GM19395 (cell line): ENCODE results near the gene ARL10.
A peak's percentile ranks its signal among the peaks of the same experiment; 100 is the strongest.

Experiments used
- ATAC-seq: cut with Tn5 transposase; IDR thresholded peaks from one replicate; pipeline ENCODE4 v1.9.1; 2021; ENCODE audit warnings: mild to moderate bottlenecking, moderate library complexity; ENCODE audit not compliant: unreplicated experiment

ARL10 gene

DNA sequence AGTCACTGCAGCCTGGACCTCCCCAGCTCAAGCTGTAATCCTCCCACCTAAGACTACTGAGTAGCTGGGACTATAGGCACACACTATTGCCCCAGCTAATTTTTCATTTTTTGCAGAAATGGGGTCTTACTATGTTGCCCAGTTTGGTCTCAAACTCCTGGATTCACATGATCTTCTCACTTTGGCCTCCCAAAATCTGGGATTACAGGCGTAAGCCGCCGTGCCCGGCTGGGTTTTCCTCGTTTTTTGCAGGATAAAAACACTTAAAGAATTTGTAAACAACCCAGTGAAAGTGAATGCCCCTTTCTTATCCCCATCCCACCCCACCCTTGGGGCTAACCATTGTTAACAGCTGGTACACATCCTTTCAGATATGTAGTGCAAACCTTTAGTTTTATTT is 43.3 kb downstream of the ARL10 start:
- ATAC-seq, result no peak

DNA sequence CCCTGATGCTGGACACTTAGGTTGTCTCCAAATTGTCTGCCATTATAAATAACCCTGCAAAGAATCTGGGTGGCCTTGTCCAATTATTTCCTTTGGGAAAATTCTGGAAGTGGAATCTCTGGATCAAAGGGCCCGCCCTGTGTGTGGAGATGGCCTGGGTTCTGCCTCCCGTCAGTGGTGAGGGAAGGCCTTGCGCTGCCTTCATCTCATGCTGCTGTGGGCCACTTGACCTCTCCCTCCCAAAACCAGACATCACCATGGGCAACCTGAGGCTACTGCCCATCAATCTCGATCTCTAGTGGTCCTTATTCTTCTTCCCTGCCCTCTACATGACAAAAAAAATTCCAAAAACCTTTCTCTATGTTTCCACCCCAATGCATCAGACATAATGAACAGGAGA is 44.5 kb downstream of the ARL10 start:
- no peak for ATAC-seq

DNA sequence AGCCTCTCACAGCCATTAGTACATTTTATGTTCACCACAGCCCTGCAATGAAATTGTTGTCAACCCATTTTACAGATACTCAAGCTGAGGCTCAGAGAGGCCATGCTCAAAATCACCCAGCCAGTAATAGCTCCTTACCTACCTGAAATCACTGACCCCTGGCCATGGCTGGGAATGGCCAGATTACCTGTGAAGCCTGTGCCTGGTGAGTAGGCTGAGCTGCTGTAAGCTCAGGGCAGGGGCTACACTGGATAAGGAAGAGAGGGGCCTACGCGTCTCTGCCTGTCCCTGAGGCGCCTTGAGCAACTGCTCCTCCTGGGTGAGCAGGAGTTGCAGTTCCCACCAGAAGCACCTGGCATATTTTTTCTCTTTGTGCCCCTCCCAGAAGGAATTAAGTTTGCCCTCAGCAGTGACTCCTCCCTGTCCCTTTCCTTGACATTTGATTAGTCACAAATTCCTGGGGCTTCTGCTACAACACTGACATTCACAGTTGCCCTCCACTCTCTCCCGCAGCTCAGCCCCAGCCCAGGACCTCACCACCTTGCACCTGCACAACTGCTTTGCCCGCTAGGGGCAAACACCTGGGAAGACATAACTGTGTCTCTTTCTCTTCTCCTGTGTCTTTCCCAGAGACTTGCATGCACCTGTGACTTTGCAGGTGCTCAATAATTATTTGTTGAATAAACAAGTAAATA is 45.3 kb downstream of the ARL10 start:
- no peak for ATAC-seq

DNA sequence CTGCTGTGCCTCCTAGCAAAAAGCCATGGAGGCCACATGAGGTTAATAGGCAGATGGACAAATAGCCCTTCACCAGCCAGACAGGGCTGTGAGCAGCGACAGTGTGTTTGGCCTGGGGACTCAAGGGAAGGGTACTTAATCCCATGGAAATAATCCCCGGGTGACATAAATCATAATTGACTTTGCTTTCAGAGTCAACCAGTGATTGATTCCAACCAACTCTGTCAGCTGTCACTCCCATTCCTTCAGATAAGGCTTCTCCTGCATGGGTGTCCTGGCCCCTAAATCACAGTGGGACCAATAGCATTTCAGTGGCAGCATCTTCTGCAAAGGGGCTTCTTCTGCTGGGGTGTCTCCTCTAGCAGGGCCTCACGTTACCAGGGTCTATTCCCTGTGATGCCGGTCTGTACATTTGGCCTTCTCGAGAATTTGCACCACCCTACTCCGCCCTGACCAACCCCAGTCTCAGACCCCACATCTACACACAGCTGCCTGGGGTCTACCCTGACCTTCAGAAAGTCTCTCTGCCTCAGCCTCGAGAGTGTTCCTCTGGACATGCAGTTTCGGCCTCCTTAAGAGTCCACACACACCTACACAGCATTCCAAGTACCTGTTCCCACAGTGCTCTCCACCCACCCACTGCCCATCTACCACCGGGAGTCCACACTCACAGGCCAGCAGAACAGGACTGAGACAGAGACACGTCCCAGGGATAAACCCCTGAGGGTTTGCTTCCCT is 47.4 kb downstream of the ARL10 start:
- no peak for ATAC-seq

DNA sequence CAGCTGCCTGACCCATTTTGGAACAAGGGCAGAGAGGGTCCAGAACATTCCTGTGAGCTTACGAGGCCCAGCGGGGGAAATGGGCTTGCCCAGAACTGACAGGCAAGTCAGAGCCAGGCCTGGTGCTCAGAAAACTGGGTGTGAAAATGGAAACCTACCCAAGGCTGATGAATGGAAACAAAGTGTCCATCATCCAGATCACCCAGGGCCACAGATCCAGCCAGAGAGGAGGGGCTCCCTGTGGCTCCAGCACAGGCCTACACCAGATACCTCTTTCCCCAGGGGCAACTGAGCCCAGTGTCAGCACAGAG is 47.9 kb downstream of the ARL10 start:
- no peak for ATAC-seq

DNA sequence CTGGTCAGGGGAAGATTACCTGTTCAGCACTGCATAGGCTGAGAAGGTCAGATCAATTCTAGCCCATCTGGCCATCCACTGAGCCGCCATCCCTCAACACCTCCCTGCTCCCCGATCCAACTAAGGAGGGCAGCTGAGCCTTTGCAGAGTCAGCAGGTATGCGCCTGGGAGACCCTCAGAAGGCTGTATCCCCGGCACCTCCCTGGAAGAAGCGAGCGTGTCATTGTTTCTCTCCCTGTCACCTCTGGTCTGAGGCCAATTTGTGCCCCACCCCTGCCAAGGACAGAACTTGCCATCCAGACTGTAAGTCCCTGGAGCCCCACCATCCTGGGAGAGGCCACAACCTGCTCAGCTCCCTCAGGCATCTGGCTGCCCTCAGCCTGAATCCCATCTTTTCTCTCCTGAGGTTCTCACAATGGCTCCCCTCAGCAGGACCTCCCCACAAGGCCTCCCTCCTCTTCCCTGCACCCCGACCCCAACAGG is 48.5 kb downstream of the ARL10 start:
- no peak for ATAC-seq

DNA sequence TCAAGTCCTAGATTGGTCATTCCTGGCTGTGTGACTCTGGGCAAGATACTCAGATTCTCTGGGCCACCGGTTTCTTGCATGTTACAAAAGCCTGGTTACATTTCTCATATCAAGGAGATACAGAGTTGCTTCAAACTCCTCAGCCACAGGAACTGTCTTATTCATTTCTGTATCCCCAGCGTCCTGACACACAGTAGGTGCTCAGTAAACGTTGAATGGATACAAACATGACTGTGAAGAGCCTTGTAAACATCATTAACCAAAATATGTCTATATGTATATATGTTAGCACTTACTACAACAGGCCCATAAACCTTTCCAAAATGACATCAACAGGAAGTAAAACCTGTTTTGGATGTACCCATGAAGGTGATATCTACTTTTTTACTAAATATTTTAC is 49.4 kb downstream of the ARL10 start:
- ATAC-seq, result no peak

DNA sequence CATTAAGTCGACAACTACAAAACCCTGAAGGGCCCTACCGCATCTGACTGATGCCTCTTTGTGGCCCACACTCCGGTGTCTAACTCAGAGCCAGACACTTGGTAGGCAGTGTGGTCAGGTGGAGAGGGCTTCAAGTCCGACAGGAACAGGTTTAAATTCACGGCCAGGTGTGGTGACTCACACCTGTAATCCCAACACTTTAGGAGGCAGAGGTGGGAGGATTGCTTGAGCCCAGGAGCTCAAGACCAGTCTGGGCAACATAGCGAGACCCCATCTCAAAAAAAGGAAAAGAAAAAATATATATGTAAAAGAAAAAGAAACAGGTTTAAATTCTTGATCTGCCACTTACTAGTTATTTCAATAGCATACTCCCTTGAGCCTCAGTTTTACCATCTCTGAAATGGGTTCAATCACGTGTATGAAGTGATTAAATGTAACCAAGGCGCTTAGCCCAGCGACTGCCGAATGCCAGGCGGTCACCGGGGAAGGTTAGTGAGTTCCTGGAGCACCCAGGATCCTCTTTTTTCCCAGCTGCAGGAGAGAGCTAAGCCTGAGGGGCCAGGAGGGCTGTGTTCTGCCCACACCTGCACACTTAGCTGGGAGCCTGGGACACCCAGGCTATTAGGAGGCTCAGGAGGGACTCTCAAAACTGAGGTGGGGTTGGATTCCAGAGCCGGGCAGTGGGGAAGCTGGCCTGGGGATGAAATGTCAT is 50.1 kb downstream of the ARL10 start:
- ATAC-seq, result peak; percentile 5

DNA sequence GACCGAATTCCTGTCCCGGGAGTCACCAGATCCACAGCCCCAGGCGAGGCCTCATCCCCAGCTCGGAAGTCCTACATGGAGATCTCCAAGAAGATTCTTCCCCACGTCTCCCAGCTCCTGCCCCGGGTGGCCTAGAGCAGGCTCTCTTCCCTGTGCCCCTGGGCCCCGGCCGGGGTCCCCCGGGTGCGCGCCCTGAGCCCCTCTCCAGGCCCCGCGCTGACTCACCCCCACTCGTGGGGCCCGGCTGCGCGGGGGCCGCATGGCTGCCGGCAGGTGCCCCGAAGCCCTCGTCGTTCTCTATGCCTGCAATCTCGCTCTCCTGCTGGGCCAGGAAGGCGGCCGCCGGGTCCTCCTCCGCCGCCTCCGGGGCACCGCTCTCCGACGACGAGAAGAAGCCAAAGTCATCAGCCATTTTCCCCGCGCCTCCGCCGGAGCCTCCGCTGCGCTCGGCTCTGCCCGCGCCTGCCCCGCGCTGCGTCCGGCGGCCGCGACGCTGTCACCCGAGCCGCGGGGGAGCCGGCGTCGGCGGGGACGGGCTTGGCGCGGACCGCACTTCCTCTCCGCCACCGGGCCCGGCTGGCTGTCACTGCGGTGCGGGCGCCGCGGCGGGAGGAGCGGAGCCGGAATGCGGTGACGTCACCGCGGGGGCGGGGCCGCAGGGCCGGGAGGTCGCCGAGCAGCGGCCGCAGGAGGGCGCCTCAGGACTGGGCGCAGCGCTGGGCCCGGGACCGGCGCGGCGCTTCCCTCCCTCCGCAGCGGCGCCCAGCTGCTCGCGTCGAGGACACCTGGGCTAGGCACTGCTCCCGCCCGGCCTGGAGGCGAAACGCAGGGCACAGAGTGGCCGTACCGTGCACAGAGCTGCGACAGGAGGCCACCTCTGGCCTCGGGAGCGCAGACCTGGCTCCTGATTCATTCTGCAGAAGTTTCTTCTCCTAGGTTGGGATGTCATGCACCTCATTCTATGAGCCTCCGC is 51.0 kb downstream of the ARL10 start, which contains the start of gene CLTB:
CLTB (minus strand) TSS at position 588 of the 973 bp plus-strand sequence; CDS start at position 412, 176 bp downstream.
- ATAC-seq, result peak; percentile 87

DNA sequence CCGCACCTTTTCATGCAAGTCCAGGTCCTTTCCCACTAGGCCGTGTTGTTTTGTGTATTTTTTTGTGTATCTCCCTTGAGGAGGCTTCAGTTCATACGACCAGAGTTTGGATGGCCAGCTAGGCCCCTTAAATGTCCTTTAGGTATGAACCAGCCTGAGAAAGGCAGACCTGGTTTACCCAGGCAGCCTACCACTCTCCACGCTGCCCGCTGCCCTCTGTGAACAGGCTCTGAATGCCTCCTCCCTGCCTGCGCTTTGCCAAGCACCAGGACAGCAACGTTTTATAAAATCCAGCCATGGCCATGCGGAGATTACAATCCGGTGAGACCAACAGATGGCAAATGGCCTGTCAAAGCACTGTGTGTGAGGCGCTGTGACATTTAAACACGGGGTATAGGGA is 51.7 kb downstream of the ARL10 start:
- ATAC-seq, result no peak

DNA sequence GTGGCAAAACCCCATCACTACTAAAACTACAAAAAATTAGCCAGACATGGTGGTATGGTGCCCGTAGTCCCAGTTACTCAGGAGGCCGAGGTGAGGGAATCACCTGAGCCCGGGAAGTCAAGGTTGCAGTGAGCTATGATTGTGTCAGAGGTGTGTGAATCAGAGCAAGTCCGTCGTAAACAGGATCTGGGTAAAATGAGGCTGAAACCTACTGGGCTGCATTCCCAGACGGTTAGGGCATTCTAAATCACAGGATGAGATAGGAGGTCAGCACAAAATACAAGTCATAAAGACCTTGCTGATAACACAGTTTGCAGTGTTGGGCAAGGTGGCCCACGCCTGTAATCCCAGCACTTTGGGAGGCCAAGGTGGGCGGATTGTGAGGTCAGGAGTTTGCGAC is 53.0 kb downstream of the ARL10 start:
- no peak for ATAC-seq

DNA sequence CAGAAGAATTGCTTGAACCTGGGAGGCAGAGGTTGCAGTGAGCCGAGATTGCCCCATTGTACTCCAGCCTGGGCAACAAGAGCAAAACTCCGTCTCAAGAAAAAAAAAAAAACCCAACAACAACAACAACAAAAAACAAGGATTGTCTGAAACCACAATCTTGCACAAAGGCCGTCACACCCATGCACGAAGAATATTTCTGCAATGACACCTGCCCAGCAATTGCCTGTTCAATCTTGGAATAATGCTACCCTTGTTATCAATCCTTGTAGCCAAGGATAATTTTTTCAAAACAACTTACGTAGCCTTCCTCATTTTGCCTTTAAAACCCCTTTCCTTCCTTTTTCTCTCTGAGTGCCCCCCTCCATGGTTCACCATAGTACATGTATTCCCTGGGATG is 54.8 kb downstream of the ARL10 start:
- no peak for ATAC-seq

DNA sequence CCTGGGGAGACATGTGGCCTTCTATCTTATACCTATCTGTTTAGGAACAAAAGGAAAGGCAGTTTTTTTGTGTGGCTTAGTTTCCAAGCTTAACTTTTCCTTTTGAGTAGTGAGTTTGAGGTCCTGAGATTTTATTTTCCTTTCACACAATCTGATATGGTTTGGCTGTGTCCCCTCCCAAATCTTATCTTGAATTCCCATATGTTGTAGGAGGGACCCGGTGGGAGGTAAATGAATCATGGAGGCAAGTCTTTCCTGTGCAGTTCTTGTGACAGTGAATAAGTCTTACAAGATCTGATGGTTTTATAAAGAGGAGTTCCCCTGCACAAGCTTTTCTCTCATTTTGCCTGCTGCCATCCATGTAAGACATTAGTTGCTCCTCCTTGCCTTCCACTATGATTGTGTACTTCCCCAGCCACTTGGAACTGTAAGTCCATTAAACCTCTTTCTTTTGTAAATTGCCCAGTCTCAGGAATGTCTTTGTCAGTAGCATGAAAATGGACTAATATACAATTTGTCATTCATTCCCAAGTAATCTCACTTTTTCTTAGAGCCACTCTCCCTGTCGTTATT is 55.8 kb downstream of the ARL10 start:
- no peak for ATAC-seq

DNA sequence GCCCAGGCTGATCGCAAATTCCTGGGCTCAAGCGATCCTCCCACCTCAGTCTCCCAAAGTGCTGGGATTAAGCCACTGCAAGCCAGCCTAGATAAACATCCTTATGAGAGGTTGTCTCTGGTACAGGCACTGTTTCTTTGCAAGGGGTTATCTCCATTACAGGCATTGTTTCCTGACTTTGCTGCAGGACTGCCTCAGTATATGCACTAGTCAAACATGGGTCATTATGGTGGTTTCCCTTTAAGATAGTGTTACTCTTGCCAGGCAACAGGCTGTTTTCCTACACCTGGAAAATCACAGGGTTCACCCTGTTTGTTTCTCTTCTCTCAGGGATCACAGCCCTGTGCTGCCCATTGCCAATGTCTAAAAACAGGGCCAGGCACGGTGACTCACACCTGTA is 58.9 kb downstream of the ARL10 start:
- ATAC-seq, result no peak

DNA sequence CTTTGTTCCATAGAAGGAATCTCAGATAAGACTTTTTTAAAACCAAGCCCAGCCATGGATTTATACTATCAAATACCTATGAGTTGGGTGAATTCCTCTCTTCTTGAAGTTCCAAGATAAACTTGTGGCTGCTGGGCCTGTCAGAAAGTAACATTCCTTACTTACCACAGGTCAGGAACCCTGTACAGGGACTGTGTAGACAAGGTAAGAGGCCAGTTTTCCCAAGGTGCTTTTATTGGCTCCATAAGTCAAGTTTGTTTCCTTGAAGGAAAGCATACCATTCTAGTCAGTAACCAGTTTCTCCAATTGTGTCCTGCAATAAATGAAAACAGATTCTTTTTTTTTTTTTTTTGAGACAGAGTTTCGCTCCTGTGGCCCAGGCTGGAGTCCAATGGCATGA is 59.9 kb downstream of the ARL10 start:
- ATAC-seq, result no peak

DNA sequence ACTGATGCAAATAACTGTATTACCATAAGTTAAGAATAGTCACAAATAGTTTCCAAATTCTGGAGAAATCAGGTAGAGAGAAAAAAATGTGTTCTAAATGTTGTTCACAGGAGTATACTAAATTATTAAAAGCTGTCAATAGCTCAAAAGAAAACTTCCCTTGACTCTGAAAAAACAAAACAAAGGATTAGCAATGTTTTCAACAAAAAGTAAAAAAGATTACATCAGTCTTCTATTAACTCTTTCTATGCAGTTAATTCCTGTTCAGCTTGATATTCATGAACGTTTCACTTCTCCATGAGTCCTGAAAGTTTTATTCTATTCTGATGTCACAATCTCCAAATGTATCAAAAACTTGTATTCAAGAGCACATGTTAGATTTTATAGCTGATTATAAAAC is 60.5 kb downstream of the ARL10 start:
- no peak for ATAC-seq

DNA sequence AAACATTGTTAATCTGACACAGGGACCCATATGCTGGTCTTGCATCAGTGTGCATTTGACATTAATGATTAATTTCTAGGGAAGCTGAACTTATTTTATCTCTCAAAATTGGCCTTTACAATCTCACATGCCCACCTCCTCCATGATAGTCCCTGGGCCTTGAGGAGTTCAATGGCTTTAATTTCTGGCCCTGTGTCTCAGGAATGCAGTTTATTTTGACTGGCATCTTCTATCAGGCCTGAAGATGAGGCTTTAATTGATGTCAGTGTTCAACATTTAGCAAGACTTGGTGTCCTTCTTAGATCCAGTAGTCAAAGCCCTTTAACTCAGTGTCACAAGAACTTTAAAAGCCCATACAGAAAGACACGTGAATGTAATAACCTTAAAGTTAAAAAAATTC is 61.6 kb downstream of the ARL10 start:
- no peak for ATAC-seq

DNA sequence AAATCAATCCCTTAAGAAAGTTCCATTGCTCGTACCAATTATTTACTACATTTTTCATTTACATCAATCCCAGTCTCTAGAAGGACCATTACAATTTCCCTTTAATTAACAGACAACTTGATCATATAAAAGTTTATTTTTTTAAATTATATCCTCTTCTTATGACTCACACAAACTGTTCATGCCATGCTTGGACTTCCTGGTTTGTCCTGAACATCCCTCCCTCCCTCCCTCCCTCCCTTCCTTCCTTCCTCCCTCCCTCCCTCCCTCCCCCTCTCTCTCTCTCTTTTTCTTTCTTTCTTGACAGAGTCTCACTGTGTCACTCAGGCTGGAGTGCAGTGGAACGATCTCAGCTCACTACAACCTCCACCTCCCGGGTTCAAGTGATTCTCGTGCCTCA is 62.7 kb downstream of the ARL10 start:
- no peak for ATAC-seq

DNA sequence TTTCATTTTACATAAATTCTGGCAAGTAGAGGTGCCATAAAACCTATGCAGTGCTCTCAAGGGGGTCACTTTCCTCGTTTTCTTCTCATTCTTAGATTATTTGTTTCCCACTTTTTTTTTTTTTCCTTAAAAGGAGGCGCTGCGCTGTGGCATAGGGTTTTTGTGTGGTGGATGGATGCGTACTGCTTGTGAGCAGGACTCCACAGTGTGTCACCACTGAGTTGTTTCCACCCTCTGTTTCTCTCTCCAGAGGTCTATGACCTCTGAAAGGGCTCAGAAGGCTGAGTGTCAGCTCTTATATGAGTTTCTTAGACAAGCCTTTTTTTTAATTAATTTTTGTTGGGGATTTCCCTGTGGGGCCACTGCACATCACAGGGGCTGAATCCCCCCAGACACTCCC is 64.7 kb downstream of the ARL10 start:
- ATAC-seq, result no peak
